NK-92 treated with Interleukin-12 subunit alpha and Interleukin-12 subunit beta, amount 100 ng/mL, for 24 hours (cell line): ENCODE measurements around the gene EIF3M.
"Not testable (repeated sequence)": the region's sequence is repeated elsewhere in the genome, so short reads cannot be mapped to it uniquely, and the experiment has no call there.

Experiments used
- DNase-seq: peaks from one replicate; lab custom pipeline; 2025; lab: John Stamatoyannopoulos, UW

EIF3M gene

DNA sequence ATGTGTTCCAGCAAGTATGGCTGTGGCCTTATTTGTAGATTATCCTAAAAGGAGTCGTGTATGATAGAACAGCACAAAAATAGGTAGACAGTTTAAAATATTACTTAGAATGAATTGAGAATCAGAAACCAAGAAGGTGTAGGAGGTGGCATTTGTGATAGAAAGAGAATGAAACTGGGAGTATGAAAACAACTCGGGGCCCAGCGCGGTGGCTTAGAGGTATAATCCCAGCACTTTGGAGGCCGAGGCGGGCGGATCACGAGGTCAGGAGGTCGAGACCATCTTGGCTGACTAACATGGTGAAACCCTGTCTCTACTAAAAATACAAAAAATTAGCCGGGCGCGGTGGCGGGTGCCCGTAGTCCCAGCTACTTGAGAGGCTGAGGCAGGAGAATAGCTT, 12.5 kb downstream of the EIF3M start:
- DNase-seq, result not testable (repeated sequence)

DNA sequence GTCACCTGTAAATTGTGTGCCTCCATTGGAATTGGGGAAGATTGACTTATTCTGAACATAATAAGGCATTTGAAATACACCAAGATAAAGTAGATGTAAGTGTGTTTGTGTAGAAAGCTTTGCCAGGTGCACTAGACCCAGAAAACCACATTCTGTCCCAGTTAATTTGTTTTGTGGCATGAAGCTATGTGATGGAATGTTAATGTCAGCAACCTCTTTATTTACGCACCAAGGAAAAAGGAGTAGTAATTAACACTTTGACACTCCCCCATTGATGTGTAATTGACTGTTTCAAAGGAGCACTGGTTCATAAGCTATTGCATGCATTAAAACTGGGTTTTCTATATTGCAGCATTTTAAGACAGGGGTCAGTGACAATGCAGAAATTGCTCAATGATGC, 14.3 kb downstream of the EIF3M start:
- DNase-seq, result no peak

DNA sequence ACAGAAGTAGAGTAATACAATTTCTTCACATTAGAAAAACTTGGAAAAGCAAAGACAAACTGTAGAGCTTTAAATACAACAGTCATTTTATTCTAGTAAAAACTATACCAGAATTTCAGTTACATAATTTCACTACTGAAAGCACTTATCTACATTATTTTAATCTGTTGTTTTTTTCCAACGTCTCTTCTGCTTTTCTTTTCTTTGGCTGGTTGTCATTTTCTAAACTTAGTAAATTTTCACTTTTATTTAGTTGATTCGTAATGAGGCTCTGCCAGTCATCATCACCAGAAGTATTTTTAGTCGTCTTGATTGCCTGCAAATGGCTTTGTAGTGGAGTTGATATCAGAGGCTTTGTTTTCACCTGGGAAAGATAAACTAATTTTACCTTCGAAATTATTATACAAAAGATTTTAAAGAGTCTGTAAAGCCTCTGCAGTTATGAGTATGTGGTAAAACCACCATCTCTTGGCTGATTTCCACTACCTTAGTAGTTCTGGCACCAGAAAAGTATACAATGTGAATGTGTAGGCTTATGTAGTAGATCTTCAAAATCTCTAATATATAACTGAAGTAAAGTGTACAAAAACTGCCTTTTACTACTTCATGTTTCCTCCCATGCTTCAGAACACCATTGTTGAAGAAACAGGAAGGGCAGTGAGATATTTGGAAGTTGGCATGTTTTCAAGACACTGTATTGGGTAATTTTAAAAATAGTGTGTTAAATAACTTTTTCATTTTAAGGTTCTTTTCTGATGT, 19.2 kb downstream of the EIF3M start:
- DNase-seq, result no peak

DNA sequence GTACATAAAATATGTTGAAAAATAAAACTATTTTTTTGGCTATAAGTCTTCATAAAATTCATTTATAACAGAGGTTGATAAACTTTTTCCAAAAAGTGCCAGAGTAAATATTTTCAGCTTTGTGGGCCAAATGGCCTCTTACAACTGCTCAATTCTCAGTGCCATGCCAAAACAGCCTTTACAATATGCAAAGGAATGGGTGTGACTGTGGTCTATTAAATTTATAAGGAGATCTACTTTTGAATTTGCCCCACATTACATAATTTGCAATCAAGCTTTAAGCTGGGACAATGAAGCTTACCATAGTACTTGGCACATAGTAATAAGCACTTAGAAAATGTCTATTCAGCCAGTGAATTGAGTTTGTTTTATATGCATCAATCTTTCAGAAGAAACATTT, 22.6 kb downstream of the EIF3M start:
- no peak for DNase-seq

DNA sequence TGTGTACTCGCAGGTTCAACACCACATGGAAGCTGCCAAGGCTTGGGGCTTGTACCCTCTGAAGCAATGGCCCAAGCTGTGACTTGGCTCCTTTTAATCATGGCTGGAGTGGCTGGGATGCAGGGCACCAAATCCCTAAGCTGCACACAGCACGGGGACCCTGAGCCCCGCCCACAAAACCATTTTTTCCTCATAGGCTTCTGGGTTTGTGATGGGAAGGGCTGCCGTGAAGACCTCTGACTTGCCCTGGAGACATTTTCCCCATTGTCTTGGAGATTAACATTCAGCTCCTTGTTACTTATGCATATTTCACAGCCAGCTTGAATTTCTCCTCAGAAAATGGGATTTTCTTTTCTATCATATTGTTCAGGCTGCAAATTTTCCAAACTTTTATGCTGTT, 25.2 kb downstream of the EIF3M start:
- not testable (repeated sequence) for DNase-seq

DNA sequence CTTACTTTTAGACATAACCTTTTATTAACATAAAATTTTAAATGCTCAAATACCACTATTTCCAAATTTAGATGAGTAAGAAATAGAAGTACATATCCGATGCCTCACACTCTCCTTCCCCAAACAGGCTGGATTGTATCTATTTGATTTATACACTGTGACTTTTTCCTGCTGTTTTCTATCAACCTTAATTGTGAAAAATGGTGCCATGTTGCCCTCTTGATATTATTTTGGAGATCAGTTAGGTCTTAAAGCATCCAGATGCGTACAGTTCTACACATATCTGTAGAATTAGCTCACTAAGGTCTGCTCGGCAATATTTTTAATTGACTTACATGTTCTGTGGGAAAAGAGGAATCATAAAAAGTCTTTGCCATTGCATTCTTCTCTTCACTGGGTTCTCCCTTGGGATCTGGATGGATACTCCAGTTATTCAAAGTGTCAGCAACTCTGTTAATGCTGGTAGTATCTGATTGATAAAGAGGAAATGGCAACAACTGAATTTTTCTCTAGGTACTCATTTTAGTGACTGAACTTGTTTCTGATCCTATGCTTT, 27.2 kb downstream of the EIF3M start:
- no peak for DNase-seq

DNA sequence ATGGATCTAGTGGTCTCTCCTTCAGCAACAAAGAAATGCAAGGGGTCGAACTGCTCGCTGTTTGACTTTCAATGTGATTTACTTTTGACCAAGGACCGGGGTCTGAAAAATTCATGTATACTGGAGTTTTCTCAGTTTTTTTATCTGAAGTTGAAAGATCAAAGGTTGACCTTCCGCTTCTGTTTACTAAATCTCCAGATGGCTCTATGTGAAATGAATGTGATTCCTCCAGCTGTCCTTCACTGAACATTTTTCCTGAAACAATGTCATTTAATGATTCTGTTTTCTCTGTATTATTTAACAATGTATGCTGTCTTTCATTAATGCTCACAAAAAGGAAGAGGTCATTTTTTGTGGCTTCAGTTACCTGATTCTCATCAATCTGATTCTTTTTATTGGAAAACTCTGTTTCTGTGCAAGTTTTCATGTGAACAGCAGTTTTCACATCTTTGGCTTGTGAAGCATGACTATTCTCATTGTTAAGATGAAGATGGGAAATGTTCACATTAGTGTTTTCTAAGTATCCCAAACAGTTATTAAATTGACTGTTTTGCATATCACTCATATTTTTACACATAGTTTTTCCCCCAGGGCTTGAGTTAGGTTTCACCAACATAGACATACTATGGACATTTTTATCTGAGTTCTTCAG, 30.0 kb downstream of the EIF3M start:
- DNase-seq, result no peak

DNA sequence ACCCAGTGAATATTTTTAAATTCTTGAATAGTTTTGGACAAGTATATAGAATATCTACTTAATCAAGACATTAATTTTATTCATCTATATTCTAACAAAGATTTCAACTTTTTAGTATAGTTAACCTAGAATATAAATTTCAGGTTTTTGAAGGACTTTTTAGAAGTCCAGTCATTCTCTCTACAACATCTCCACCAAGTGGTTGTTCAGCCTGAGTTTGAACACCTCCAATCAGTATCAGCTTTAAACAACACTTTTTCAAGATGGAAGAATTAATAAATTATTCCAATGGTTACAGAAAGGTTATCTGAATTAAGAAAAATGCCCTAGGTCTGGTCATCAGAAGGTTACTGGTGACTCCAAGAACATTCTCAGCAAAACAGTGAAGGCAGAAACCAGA, 31.8 kb downstream of the EIF3M start:
- DNase-seq, result no peak

DNA sequence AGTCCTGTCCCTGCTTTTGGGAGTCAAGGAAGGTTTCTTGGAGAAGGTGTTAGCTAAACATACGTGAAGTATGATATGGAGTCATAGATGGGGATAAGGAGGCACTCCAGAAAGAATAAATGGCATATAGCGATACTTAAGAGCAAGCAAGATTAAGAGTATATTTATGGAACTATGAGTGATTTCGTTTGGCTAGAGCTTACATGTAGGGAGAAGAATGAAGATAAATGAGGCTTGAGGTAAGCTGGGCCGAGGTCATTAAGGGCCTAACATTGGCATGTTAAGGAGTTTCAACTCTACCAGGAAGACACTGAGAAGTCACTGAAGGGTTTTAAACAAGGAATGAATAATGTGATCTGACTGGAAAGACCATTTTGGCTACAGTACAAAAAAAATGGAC, 33.3 kb downstream of the EIF3M start:
- DNase-seq, result no peak

DNA sequence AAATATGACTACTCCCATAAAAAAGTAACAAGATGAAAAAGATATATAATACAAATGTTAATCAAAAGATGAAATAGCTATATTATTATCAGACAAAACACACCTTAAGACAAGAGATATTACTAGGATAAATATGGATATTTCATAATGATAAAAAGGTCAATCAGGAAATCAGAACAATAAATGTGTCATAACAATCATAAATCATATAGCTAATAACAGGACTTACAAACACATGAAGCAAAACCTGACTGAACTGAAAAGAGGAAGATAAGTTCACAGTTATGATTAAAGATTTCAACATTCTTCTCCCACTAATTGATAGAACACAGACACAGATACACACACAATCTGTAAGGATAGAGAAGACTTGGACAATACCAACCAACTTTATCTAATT, 47.2 kb downstream of the EIF3M start:
- DNase-seq, result no peak

DNA sequence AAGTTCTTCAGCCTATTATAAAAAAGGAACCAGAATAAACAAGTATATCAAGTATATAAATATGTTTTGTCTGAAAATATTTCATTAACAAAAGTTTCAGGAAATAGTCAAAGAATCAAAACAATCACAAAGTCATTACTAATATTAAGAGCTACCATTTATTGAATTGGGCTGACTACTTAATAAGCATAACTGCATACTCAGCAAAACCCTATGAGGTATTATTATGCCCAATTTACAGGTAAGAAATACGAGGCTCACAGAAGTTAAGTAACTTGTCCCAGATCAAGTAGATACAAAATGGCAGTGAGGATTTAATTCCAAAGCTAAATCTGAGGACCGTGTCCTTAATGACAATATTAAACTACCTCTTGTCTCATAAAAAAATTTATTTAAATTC, 52.2 kb downstream of the EIF3M start:
- no peak for DNase-seq

DNA sequence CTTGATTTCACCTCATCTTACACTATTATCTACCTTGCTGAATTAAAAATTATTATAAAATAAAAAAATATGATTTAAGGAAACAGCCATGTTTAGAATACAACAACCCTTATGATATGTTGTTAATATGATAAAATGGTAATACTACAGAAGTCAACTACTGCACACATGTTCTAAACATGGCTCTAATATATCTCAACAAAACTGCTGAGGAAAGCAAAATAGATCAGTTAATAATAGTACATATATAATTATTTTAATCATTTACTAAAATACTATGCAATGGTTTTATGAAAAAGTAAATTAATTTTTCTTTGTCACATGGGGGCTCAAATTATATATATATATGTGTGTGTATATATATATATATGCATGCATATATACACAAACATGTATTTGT, 57.7 kb downstream of the EIF3M start:
- DNase-seq, result no peak

DNA sequence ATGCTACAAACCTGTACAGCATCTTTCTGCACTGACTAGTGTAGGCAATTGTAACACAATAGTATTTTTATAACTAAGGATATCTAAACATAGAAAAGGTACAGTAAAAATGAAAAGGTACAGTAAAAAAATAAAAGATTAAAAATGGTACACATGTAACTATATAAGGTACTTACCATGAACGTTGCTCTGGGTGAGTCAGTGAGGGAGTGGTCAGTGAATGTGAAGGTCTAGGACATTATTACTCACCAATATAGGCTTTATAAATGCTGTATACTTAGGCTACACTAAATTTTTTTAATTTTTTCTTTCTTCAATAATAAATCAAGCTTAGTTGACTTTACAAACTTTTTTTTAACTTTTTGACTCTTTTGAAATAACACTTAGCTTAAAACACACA, 59.9 kb downstream of the EIF3M start:
- no peak for DNase-seq
